ENCODE data around the gene GFRA1. TPM values are rescaled to one million over a fixed set of nuclear protein-coding genes. Genes with fewer than 3 reads are reported as not detected.

Gene GFRA1
- total and polyA plus RNA-seq, 2 of the 8 experiments (the other 6 are each of a cell fraction or from before 2014, with no cell fraction given) = 1.1 to 2.0 TPM

GRCh38 chr10:116043304-116043703 is 229.7 kb downstream of the GFRA1 start (continued):
- no peak for TF ChIP-seq ATF2 (IDR thresholded peaks at IDR 0.05; ENCODE audit: low read length)
- TF ChIP-seq RNF2 (IDR thresholded peaks at IDR 0.05; ENCODE audit: borderline replicate concordance, low read depth, low read length, missing control alignments, poor library complexity, severe bottlenecking) = no peak
- TF ChIP-seq HDAC6 (IDR thresholded peaks at IDR 0.05; ENCODE audit: low read depth, low read length) = no peak
- TF ChIP-seq RFX5 (IDR thresholded peaks at IDR 0.05; ENCODE audit: borderline replicate concordance, low read depth, low read length) = no peak
